ENCODE data around the gene SRGAP3. TPM values are rescaled to one million over a fixed set of nuclear protein-coding genes. Genes with fewer than 3 reads are reported as not detected.
A peak's percentile ranks its signal among the peaks of the same experiment; 100 is the strongest.
"Not testable (repeated sequence)": the region's sequence is repeated elsewhere in the genome, so short reads cannot be mapped to it uniquely, and the experiment has no call there.

The SRGAP3 gene
- 1 to 10 TPM; 1.4 to 7.9 (median 4.8) TPM for total RNA-seq
- polyA plus RNA-seq = 2.6 TPM
- long read RNA-seq, donor 1, partial matches to known transcripts = 3 of 3 reads
- long read RNA-seq, donor 1, other reads (novel, unspliced or antisense) = 0 of 3 reads
- long read RNA-seq, donor 2, partial matches to known transcripts = 1 of 1 reads
- long read RNA-seq, donor 2, other reads (novel, unspliced or antisense) = 0 of 1 reads
- long read RNA-seq, donor 3, partial matches to known transcripts = 2 of 3 reads
- long read RNA-seq, donor 3, other reads (novel, unspliced or antisense) = 1 of 3 reads
- long read RNA-seq, donor 4, partial matches to known transcripts = 1 of 2 reads
- long read RNA-seq, donor 4, other reads (novel, unspliced or antisense) = 1 of 2 reads

- DNase-seq = peak; percentile 83 to 94 (median 87)
- Histone ChIP-seq H3K4me1 (ENCODE audit: control insufficient read depth, insufficient read depth, low read length) (peaks cover 2% of the 10 kb centered on the region), H3K4me3 (ENCODE audit: low read length) (peak within 1 kb of the TSS; percentile 36), H3K9me3 (ENCODE audit: control insufficient read depth, low read length) (no peaks in the 10 kb centered on the region), H3K27ac (ENCODE audit: low read length) (peak within 1 kb of the TSS; percentile 38), H3K27me3 (ENCODE audit: control insufficient read depth, insufficient read depth) (no peaks in the 10 kb centered on the region)
- peak; percentile 99 for ATAC-seq
- intact Hi-C loops (cut with DNase I) = no loop called here
- 4% methylated on average over 28 of the region's 28 CpGs for WGBS
These were observed at the start of gene SRGAP3 for GRCh38 chr3:9249273-9250192. Gene SRGAP3 (minus strand): TSS chr3:9249646. CDS start chr3:9248951, 695 bp downstream.

- no peak overlapping the region for H3K4me3 ChIP-seq (ENCODE audit: low read length)
- intact Hi-C loops (cut with DNase I) = no loop called here
- H3K27ac ChIP-seq (ENCODE audit: low read length) = no peak overlapping the region
- DNase-seq (no peak), ATAC-seq (no peak)
- no peaks in the 10 kb centered on the region for H3K9me3 ChIP-seq (ENCODE audit: control insufficient read depth, low read length)
- no peaks in the 10 kb centered on the region for H3K4me1 ChIP-seq (ENCODE audit: control insufficient read depth, insufficient read depth, low read length)
- no peaks in the 10 kb centered on the region for H3K27me3 ChIP-seq (ENCODE audit: control insufficient read depth, insufficient read depth)
These were observed 48.8 kb upstream of the SRGAP3 start for GRCh38 chr3:9298236-9298635.

- no peak overlapping the region for H3K27ac ChIP-seq (ENCODE audit: low read length)
- WGBS = 97% methylated on average over 1 of the region's 1 CpG
- H3K4me1 ChIP-seq (ENCODE audit: control insufficient read depth, insufficient read depth, low read length) = no peaks in the 10 kb centered on the region
- intact Hi-C loops (cut with DNase I) = no loop called here
- H3K27me3 ChIP-seq (ENCODE audit: control insufficient read depth, insufficient read depth) = no peaks in the 10 kb centered on the region
- no peak overlapping the region for H3K4me3 ChIP-seq (ENCODE audit: low read length)
- DNase-seq = no peak
- no peaks in the 10 kb centered on the region for H3K9me3 ChIP-seq (ENCODE audit: control insufficient read depth, low read length)
- ATAC-seq = no peak
These were observed 46.8 kb upstream of the SRGAP3 start for GRCh38 chr3:9296241-9296640.

GRCh38 chr3:9295007-9295406 is 45.6 kb upstream of the SRGAP3 start:
- Histone ChIP-seq H3K9me3 (ENCODE audit: control insufficient read depth, low read length) (no peaks in the 10 kb centered on the region), H3K4me1 (ENCODE audit: control insufficient read depth, insufficient read depth, low read length) (no peaks in the 10 kb centered on the region), H3K27me3 (ENCODE audit: control insufficient read depth, insufficient read depth) (no peaks in the 10 kb centered on the region), H3K27ac (ENCODE audit: low read length) (no peak overlapping the region), H3K4me3 (ENCODE audit: low read length) (no peak overlapping the region)
- ATAC-seq = no peak
- no peak for DNase-seq
- intact Hi-C loops (cut with DNase I) = no loop called here

- H3K4me3 ChIP-seq (ENCODE audit: low read length); ATAC-seq; H3K27ac ChIP-seq (ENCODE audit: low read length); DNase-seq; H3K4me1 ChIP-seq (ENCODE audit: control insufficient read depth, insufficient read depth, low read length); H3K27me3 ChIP-seq (ENCODE audit: control insufficient read depth, insufficient read depth); intact Hi-C loops (cut with DNase I); H3K9me3 ChIP-seq (ENCODE audit: control insufficient read depth, low read length): not testable (repeated sequence)
- 81% methylated on average over 2 of the region's 2 CpGs for WGBS
These were observed 44.5 kb upstream of the SRGAP3 start for GRCh38 chr3:9293953-9294352.

GRCh38 chr3:9293076-9293475 is 43.6 kb upstream of the SRGAP3 start:
- 84% methylated on average over 3 of the region's 3 CpGs for WGBS
- H3K4me3 ChIP-seq (ENCODE audit: low read length) = no peak overlapping the region
- H3K4me1 ChIP-seq (ENCODE audit: control insufficient read depth, insufficient read depth, low read length) = no peaks in the 10 kb centered on the region
- H3K27me3 ChIP-seq (ENCODE audit: control insufficient read depth, insufficient read depth) = no peaks in the 10 kb centered on the region
- ATAC-seq (no peak), DNase-seq (no peak)
- no peaks in the 10 kb centered on the region for H3K9me3 ChIP-seq (ENCODE audit: control insufficient read depth, low read length)
- H3K27ac ChIP-seq (ENCODE audit: low read length) = no peak overlapping the region
- intact Hi-C loops (cut with DNase I) = no loop called here

- Histone ChIP-seq H3K9me3 (ENCODE audit: control insufficient read depth, low read length) (no peaks in the 10 kb centered on the region), H3K27me3 (ENCODE audit: control insufficient read depth, insufficient read depth) (no peaks in the 10 kb centered on the region), H3K27ac (ENCODE audit: low read length) (no peak overlapping the region), H3K4me3 (ENCODE audit: low read length) (no peak overlapping the region), H3K4me1 (ENCODE audit: control insufficient read depth, insufficient read depth, low read length) (no peaks in the 10 kb centered on the region)
- no peak for DNase-seq
- no peak for ATAC-seq
- intact Hi-C loops (cut with DNase I) = no loop called here
- WGBS = 90% methylated on average over 2 of the region's 2 CpGs
These were observed 43.1 kb upstream of the SRGAP3 start for GRCh38 chr3:9292516-9292915.

- Histone ChIP-seq H3K4me3 (ENCODE audit: low read length) (no peak overlapping the region), H3K27me3 (ENCODE audit: control insufficient read depth, insufficient read depth) (no peaks in the 10 kb centered on the region), H3K9me3 (ENCODE audit: control insufficient read depth, low read length) (no peaks in the 10 kb centered on the region), H3K4me1 (ENCODE audit: control insufficient read depth, insufficient read depth, low read length) (no peaks in the 10 kb centered on the region), H3K27ac (ENCODE audit: low read length) (no peak overlapping the region)
- WGBS = 62% methylated on average over 6 of the region's 6 CpGs
- DNase-seq (no peak), ATAC-seq (no peak)
- intact Hi-C loops (cut with DNase I) = no loop called here
These were observed 42.5 kb upstream of the SRGAP3 start for GRCh38 chr3:9291821-9292410.

GRCh38 chr3:9290566-9290965 is 41.1 kb upstream of the SRGAP3 start:
- no peak overlapping the region for H3K27ac ChIP-seq (ENCODE audit: low read length)
- H3K9me3 ChIP-seq (ENCODE audit: control insufficient read depth, low read length) = no peaks in the 10 kb centered on the region
- intact Hi-C loops (cut with DNase I) = no loop called here
- ATAC-seq (no peak), DNase-seq (no peak)
- H3K4me1 ChIP-seq (ENCODE audit: control insufficient read depth, insufficient read depth, low read length) = no peaks in the 10 kb centered on the region
- no peaks in the 10 kb centered on the region for H3K27me3 ChIP-seq (ENCODE audit: control insufficient read depth, insufficient read depth)
- no peak overlapping the region for H3K4me3 ChIP-seq (ENCODE audit: low read length)
- WGBS = 83% methylated on average over 2 of the region's 2 CpGs

GRCh38 chr3:9281533-9281932 is 32.1 kb upstream of the SRGAP3 start:
- H3K27me3 ChIP-seq (ENCODE audit: control insufficient read depth, insufficient read depth); H3K9me3 ChIP-seq (ENCODE audit: control insufficient read depth, low read length); DNase-seq; H3K27ac ChIP-seq (ENCODE audit: low read length); intact Hi-C loops (cut with DNase I); H3K4me1 ChIP-seq (ENCODE audit: control insufficient read depth, insufficient read depth, low read length); H3K4me3 ChIP-seq (ENCODE audit: low read length); ATAC-seq: not testable (repeated sequence)
- WGBS = 95% methylated on average over 8 of the region's 8 CpGs

Measured in right cardiac atrium (tissue), 5 donors.